RCC 7860 (cell line): ENCODE measurements around the gene PPM1N.
"Not testable (repeated sequence)": the region's sequence is repeated elsewhere in the genome, so short reads cannot be mapped to it uniquely, and the experiment has no call there.

Source experiments
- DNase-seq: peaks from one replicate; pipeline ENCODE4 v3.0.0-alpha.2; 2015; ENCODE audit warnings: low spot score
- FAIRE-seq: peaks from 2 replicates; lab custom pipeline; 2012; peaks lifted over from hg19 to GRCh38; lab: Jason Lieb, UNC

PPM1N gene

DNA sequence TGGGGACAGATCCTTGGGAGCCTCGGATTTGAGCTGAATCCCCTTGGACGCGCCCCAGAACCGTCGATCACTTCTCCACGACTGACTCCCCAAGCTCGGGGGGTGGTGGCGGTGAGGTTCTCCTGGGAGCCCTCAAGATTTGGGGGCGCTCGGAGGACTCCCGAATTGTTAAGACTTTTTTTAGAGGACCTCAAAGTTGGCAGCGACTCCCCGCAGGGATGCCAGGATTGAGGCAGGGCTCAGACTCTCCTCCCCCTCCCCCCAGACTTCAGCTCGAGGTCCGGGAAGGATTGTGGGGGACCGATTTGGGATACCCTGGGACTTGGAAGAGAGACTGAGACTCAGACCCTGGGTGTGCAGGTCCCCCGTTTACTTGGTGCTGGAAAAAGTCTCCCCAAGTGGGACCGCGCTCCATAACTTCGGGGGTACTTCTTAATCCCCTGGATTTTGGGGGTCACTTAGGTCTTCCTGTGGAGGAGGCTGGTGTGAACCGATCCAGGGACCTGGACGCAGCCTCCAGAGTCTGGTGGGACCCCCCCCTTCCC lies 9.7 kb downstream of the PPM1N start:
- no peak for DNase-seq
- FAIRE-seq, result no peak

DNA sequence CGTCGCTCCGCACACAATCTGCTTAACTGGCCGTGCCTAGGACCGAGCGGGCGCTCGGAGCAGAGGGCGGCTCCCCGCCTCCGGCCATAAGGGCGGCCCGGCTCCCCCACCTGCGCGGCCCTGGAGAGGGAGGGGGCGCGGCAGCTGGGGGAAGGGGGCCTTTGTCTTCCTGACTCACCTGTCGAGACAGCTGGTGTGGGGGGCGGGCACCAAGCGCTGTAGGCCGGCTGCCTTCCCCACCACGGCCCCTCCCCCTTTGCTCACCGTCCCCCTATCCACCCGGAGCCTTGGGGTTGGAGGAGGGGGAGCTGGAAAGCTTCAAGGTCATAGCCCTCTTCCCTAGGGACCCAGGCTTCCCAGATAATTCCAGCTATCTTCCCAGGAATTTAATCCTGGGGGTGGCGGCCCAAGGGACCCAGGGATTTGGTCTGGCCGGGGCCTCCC lies 10.2 kb downstream of the PPM1N start:
- DNase-seq, result no peak
- FAIRE-seq, result no peak

DNA sequence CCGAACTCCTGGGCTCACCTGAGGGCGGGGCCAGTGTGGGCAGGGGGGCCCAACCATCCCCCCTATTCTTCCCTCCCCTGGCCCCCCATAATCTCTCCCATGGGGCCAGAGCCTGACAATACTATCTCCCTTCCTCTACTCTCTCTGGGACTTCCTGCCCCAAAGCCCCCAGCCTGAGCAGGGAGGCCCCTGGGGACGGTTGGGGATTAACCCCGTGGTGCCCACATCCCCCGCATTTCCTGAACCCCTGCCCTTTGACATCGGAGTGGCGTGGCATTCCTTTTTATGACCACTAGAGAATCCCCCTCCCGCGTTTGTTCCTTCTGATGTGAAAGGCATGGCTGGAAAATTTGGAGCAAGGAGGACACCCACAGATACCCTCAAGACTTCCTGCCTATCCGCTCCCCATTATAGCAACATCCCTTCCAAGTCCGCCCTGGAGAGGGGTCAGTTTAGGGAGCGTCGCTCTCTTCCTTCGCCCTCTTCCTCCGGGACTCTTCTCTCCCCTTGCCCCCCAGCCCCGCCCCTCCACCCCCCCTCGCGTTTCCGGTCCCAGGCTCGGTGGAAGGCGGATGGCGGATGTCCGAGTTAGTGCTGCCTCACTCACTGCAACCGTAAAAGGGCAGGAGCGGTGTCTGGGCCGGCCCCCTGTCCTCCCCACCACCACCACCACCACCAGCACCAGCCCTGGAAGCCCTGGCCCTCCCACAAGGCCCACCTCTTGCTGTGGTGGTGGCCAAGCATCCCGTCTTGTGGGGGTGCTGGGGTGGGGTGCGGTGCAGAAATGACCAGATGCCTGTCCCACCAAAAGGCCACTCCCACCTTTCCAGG lies 10.8 kb downstream of the PPM1N start:
- DNase-seq (peak; percentile 57), FAIRE-seq (no peak)

DNA sequence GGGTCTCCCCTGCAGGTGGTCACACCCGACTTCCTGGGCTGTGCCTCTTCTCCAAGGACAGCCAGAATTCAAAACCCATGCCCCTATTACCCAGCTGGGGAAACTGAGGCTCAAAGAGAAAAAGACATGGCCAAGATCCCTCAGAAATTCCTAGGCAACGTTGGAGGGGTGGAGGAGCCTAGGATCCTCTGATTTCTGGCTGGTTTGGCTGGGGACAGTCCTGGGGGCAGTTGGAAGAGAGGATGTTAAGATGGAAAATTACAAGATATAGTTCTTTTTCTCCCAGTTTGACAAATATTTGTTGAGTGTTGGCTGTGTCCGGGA lies 11.4 kb downstream of the PPM1N start:
- DNase-seq (no peak), FAIRE-seq (no peak)

DNA sequence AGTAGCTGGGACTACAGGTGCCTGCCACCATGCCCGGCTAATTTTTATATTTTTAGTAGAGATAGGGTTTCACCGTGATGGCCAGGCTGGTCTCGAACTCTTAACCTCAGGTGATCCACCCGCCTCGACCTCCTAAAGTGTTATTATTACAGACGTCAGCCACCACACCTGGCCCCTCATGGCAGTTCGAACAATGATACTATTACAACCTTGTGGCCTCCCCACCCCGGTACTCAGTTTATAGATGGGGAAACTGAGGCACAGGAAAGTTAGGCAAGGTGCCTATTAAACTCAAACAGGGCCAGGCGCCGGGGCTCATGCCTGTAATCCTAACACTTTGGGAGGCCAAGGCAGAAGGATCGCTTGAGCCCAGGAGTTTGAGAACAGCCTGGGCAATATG lies 12.1 kb downstream of the PPM1N start:
- not testable (repeated sequence) for FAIRE-seq, DNase-seq

DNA sequence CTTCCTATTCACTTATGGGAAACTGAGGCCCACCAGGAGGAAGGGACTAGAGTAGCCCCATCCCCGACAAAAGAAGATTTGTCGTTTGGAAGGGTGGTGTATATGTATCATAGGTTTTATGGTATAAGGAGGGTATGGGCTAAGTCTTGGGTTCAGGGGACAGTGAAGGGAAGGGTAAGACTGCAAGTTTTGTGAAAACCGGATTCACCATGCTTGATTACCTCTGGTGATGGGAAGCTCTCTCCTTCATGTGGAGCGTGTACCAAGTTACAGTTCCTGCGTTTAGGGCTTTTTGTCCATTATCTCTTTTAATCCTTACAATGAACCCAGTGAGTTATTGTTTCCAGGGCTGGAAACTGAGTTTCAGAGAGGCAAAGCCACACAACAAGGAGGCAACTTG lies 12.8 kb downstream of the PPM1N start:
- no peak for DNase-seq
- FAIRE-seq, result no peak

DNA sequence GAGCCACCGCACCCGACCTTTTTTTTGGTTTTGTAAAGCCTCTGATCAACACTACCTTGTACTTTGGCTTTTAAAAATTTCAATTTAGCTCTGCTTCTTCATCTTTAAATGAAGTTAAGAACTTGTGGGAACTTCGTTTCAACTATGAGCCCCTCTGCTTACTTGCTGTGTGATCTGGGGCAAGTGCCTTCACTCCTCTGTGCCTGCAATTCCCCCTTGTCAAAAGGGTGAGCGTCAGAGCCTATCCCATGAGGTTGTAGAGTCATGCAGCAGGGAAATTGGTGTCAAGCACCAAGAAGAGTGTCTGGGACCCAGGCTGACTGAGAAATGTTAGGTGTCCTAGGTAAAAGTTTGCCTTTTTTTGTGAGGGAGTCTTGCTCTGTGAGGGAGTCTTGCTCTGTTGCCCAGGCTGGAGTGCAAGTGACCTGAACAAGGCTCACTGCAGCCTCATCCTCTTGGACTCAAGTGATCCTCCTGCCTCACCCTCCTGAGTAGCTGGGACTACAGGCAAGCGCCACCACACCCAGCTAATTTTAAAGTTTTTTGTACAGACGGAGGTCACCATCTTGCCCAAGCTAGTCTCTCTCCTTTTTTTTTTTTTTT lies 14.7 kb downstream of the PPM1N start:
- no peak for DNase-seq
- FAIRE-seq, result no peak

DNA sequence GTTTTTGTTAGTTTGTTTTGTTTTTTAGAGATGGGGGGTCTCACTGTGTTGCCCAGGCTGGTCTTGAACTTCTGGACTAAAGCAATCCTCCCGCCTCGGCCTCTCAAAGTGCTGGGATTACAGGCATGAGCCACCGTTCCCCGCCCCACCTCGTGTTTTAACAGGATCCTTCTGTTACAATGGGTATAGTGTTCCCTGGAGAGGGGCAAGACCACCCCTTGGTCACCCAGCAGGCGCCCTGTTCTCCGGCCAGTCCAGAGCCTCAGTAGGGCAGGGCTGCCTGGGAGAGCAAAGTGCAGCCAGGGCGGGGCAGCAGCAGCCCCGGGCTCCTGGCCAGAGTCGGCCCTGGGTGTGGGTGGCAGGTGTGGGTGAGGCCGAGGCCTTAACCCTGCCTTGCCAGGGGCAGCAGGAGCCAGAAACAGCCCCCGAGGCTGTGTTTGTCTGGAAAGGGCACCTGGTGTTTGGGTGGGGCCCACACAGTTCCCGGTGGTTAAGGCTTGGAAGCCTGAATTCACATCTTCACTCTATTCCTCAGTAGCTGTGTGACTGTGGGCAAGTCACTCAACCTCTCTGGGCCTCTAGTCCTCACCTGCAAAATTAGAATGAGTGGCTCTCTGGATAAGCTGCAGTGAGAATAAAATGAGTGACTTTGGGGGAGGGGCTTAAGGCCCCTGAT lies 16.3 kb downstream of the PPM1N start:
- DNase-seq (no peak), FAIRE-seq (no peak)

DNA sequence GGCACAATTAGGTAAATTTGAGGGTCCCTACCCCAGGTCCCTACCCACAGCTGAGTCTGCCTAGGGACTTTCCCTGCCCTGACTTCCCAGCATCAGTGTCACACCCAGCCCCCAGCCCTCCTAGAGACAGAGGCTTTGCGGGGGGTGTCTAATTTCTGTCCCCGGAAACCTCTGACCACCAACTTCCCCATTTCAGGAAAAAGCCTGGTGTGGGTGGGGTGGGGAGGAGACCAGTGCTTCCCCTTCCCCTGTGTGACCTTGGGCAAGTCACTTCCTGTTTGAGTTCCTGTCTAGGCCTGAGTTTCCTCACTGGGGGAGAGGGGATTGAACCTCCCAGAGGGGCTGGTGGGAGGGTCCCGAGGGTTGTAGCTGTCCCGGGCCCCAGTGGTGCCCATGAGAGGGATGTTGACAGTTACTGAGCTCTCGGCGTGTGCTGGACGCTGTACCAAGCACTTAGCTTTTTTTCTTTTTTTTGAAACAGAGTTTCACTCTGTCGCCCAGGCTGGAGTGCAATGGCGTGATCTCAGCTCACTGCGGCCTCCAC lies 16.9 kb downstream of the PPM1N start:
- FAIRE-seq (no peak), DNase-seq (no peak)

DNA sequence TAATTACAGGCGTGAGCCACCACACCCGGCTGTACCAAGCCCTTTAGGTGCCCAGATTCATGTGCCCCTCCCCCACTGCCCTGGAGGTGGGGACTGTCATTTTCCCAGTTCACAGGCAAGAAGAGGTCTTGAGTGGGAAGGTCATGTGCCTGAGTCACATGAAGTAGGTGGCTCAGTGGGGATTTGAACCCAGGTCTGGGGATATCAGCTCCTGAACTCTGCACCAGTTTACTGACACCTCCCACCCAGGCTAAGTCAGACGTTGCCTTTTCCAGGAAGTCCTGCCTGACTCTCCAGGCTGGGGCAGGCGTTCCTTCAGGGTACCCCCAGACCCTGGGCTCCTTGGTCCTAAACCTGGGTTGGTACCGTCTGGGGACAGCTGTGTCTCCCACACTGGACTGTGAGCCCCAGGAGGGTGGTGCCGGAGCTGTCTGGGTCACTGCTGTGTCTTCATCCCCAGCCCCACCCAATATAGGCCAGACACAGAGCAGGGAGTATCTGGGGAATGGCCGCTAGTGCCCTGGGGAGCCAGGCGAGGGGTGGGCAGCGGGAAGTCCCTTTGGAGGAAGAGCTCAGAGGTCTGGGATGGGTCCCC lies 17.7 kb downstream of the PPM1N start:
- FAIRE-seq (no peak), DNase-seq (no peak)

DNA sequence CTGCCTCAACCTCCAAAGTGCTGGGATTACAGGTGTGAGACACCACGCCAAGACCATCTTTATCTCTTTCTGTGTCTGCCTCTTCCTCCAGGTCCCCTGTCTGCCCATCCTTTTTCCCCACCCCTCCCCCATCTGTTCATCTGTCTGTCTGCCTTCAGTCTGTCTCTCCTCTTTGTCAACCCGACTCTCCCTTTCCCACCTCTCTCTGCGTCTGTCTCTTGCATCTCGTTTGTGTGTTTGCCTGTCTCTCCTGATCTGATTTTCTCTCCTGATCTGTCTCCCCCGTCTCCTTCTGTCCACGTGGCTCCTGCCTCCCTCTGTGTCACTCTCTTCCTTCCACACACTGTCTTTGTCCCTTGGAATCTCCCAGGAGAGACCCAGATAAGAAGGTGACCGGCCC lies 19.0 kb downstream of the PPM1N start:
- no peak for FAIRE-seq
- DNase-seq, result no peak

DNA sequence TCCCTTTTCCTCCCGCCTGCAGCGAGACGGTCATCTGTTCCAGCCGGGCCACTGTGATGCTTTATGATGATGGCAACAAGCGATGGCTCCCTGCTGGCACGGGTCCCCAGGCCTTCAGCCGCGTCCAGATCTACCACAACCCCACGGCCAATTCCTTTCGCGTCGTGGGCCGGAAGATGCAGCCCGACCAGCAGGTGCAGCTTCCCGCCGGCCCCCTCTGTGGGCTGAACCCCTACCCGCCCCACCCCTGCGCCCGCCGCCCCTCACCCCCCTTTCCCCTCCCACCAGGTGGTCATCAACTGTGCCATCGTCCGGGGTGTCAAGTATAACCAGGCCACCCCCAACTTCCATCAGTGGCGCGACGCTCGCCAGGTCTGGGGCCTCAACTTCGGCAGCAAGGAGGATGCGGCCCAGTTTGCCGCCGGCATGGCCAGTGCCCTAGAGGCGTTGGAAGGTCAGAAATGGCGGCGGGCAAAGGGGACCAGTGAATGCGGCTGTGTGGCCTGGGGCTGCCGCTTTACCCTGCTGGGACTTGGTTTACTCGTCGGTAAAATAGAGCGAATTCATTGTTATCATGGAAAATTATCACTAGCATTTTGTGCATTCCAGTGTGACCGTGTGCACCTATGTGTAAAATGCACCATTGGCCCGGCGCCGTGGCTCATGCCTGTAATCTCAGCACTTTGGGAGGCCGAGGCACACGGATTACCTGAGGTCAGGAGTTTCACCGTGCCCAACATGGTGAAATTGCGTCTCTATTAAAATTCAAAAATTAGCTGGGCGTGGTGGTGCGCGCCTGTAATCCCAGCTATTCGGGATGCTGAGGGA lies 19.6 kb downstream of the PPM1N start:
- FAIRE-seq, result no peak
- no peak for DNase-seq

DNA sequence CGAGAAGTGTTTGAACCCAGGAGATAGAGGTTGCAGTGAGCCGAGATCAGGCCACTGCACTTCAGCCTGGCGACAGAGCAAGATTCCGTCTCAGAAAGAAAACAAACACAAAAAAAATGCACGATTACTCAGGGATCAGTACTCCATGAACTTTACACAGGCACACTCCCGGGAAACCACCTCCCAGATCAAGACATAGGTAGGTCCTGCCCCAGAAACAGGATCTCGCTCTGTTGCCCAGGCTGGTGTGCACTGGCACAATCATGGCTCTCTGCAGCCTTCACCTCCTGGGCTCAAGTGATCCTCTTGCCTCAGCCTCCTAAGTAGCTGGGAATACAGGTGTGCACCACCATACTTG lies 20.2 kb downstream of the PPM1N start:
- FAIRE-seq (no peak), DNase-seq (no peak)

DNA sequence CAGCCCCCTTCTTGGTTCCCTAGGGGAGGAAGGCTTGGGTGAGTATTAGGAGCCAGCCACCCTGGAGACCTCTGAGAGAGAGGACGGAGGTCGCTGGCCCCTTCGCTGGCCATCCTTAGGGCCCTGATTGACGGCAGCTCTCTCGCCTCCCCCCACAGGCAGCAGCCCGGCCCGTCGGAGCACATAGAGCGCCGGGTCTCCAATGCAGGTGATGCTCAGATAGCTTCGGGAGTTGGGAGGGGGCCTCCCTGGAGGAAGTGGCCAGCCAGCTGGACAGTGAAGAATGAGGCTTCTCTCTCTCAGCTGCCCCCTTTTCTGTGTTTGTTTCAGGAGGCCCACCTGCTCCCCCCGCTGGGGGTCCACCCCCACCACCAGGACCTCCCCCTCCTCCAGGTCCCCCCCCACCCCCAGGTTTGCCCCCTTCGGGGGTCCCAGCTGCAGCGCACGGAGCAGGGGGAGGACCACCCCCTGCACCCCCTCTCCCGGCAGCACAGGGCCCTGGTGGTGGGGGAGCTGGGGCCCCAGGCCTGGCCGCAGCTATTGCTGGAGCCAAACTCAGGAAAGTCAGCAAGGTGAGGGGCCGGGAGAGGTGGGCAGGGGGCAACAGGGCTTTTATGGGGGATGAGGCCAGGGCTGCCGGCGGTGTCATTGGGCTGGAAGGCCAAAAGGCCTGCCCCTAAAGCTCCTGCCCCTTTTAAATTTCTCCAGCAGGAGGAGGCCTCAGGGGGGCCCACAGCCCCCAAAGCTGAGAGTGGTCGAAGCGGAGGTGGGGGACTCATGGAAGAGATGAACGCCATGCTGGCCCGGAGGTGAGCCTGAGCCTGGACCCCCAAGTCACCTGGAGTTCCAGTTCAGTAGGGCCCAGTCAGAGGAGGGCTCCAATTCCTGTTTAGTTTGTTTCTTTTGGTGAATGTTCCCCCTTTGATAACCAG lies 24.0 kb downstream of the PPM1N start:
- FAIRE-seq, result no peak
- no peak for DNase-seq

DNA sequence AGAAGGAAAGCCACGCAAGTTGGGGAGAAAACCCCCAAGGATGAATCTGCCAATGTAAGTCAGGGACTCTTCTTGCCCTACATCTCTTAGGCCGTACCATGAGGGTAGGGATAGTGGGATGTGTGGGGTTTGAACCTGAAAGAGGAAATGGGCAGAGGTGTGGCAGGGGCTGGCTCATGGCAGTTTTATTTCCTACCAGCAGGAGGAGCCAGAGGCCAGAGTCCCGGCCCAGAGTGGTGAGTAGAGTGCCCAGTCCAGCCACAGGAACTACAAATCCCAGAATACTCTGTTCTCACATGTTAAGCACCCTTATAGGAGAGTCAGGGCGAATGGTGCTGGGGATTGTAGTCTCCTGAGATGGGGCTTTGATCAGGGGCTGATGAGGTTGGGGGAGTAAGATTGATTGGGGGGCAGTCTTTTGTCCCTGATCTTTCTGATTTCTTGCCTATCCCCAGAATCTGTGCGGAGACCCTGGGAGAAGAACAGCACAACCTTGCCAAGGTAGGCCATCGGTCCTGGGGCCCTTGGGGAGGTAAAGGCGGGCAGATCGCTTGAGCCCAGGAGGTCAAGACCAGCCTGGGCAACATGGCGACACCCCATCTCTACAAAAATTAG lies 25.5 kb downstream of the PPM1N start:
- DNase-seq (peak; percentile 72), FAIRE-seq (peak; percentile 52)

DNA sequence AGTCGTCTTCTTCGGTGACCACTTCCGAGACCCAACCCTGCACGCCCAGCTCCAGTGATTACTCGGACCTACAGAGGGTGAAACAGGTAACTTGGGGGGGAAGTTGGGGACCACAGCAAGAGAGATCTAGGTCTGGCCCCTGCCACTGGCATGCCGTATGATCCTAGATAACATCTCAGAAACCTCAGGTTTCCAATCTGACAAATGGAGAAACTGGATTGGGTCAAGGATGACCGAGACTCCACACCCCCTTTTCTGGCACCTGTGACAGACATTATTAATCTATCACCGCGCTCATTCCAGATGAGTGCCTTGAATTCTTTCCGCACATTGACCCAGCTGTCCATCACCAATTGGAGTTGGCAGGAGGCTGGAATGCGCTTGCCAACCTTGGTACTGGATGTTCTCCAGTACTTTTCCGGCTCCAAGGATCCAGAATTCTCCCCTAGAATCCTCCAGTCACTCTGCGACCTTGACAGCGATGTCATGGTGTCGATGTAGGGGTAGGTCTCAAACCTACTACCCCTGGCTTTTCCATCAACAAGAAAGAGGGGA lies 26.4 kb downstream of the PPM1N start:
- no peak for FAIRE-seq
- no peak for DNase-seq

DNA sequence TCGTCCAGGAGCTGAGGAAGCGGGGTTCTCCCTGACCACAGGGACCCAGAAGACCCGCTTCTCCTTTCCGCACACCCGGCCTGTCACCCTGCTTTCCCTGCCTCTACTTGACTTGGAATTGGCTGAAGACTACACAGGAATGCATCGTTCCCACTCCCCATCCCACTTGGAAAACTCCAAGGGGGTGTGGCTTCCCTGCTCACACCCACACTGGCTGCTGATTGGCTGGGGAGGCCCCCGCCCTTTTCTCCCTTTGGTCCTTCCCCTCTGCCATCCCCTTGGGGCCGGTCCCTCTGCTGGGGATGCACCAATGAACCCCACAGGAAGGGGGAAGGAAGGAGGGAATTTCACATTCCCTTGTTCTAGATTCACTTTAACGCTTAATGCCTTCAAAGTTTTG lies 27.9 kb downstream of the PPM1N start:
- no peak for FAIRE-seq
- no peak for DNase-seq

DNA sequence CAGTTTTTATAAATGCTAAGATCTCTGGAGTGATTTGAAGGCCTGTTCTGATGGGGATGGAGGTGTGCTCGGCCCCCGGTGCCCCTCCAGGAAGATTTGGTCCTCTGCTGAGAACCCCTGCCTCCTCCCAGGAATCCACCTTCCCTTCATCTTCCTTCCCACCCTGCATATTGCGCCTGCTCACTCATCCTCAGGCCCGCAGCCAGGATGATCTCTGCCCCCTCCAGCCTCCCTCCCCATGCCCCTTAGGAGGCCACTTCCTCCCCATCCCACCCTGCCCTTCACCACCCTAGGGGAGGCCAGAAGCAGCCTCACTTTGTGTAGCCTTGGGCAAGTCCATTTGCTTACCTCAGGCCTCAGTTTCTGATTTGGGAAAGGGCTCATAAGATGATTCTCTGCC lies 28.7 kb downstream of the PPM1N start:
- FAIRE-seq, result no peak
- no peak for DNase-seq

DNA sequence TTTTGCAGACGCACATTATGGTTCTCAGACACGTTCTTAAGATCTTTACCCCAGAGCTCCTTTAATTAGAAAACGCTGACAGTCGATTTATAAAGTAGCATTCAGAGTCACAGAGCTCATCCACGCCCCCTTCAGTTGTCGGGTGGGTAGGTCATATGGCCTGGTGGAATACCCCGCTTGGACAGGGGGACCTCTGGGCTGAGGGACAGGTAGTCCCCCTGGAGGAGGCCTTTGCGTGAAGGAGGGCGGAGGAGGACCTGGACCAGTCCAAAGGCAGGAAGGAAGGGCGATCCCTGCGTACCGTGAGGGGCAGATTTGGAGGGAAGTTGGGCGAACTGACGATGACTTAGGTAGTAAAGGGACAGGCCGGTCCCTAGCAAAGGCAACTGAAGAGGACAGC lies 29.5 kb downstream of the PPM1N start:
- no peak for DNase-seq
- no peak for FAIRE-seq
